Measurements from ENCODE around the gene TK2.
"Not testable (repeated sequence)": the region's sequence is repeated elsewhere in the genome, so short reads cannot be mapped to it uniquely, and the experiment has no call there.

Gene TK2

DNA sequence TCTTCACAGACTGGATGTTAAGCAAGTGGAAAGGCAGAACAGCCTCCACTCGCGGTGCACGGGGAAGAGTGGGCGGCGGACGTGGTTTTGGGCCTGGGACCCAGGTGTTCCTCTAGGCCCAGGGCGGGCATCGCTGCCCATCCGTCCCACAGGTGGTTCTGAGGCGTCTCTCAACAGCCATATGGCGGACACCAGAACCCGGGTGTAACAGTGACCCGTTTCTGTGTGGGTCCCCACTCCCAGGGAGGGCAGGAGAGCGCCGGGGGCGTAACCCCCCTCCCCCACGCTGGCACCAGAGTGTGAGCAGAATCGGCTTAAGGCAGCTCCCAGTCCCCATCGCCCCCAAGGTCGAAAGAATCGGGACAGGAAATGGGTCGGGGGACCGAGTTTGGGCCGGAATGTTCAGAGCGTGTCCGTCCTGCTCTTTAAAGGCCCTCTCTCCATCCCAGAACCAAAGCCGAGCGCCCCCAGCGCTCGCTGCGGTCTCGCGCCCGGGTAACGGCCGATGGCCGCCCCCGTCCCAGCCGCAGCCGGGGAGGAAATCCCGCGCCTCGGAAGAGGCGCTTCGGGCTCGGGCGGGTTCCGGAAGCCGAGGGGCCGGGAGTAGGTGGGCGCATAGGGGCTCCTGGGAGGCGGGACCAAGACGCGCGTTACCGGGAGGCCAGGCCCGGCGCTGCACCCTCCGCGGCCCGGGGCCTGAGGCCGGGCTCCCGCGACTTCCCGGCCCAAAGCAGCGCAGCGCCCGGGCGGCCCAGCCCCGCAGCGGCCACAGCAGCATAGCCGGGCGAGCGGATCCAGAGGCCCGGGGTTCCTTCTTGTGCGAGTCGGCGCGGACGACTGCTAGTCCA, at the start of gene TK2:
TSS of gene TK2 (minus strand) at position 839 of the 848 bp plus-strand sequence. CDS start at position 778, 61 bp downstream.
- DNase-seq: no peak

DNA sequence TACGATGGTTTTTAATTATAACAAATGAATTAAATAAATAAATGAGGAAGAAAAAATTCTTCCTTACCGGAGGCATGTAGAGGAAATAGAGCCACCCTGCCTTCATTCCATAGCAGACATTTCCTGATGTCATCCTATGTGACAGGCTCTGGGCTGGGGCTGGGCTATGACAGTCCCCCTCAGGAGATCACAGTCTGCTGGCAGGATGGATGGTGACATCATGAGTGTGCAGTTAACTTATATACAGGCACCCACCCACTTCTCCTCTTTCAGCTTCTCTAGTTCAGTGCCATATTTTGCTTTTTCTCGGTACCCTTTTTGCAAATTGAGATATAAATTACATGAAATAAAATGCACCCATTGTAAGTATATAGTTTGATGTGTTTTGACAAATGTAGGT, 48.2 kb upstream of the TK2 start:
- no peak for DNase-seq

DNA sequence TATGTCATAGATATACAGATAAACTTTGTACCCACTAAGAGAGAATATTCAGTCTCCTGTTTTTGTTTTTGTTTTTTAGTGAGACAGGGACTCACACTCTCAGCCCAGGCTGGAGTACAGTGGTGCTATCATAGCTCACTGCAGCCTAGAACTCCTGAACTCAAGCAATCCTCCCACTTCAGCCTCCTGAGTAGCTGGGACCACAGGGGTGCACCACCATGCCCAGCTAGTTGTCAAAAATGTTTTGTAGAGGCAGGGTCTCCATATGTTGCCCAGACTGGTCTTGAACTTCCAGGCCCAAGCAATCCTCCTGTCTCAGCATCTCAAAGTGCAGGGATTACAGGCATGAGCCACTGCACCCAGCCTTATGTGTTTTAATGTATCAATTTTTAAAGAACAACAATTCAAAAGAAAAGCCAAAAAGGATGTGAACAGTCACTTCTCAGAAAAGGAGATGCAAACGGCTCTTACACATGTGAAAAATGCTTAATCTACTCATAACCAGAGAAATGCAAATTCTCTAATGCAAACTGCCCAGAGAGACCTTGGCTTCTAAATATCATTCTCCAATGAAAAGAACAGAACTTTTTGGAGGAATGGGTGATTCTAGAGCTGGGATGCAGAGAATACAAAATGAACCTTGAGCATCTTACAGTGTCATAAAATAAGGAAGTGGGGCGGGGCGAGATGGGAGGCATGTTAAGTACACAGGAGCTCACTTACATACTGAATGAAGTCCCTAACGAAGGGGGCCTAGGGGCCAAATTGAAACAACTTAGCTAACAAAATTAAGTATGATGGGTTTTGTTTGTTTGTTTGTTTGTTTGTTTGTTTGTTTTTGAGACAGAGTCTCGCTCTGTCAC, 47.3 kb upstream of the TK2 start:
- no peak for DNase-seq

DNA sequence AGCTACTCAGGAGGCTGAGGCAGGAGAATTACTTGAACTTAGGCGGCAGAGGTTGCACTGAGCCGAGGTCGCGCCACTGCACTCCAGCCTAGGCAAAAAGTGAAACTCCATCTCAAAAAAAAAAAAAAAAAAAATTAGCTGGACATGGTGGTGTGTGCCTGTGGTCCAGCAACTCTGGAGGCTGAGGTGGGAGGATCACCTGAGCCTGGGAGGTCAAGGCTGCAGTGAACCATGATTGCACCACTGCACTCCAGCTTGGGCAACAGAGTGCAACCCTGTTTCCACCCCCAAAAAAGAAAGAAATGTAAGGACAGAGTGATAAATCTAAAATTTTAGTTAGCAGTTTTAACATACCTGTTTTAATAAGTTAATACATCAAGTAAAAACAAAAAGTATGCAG, 46.6 kb upstream of the TK2 start:
- DNase-seq: not testable (repeated sequence)

DNA sequence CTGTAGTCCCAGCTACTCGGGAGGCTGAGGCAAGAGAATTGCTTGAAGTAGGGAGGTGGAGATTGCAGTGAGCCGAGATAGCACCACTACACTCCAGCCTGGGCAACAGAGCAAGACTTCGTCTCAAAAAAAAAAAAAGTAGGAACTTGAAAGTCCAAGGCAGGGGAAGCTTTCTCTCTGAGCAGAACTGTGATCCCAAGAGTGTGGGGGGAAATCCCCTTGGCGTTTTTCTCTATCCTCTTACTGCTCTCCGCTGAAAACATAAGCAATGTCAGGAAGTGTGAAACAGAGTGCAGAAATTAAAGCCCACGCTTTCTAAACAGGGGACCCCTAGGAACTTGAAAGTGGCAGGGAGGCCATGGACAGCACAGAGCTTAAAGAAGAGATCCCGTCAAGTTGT, 44.8 kb upstream of the TK2 start:
- no peak for DNase-seq

DNA sequence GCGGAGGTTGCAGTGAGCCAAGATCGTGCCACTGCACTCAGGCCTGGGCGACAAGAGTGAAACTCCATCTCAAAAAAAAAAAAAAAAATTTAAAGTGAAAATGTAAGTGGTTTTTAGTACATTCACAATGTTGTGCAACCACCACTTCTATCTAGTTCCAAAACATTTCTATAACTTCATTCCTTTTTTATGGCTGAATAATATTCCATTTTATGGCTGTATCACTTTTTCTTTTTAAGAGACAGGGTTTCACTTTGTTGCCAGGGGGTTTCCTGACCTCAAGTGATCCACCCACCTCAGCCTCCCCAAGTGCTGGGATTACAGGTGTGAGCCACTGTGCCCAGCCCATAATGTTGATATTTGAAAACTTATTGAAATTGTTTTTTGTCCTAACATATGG, 42.9 kb upstream of the TK2 start:
- DNase-seq: no peak

DNA sequence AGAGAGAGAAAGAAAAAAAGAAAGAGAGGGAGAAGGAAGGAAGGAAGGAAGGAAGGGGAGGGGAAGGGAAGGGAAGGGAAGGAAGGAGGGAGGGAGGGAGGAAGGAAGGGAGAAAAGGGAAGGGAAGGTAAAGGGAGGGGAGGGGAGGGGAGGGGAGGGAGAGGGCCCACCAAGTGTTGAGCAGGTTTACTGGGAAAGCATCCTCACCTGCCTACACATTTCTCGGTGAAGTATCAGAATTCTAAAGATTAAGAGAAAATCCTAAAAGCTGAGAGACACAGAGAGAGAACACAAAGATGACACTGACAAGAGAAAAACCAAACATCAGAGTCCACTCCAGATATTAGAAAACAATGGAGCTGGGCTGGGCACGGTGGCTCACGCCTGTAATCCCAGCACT, 42.3 kb upstream of the TK2 start:
- no peak for DNase-seq

DNA sequence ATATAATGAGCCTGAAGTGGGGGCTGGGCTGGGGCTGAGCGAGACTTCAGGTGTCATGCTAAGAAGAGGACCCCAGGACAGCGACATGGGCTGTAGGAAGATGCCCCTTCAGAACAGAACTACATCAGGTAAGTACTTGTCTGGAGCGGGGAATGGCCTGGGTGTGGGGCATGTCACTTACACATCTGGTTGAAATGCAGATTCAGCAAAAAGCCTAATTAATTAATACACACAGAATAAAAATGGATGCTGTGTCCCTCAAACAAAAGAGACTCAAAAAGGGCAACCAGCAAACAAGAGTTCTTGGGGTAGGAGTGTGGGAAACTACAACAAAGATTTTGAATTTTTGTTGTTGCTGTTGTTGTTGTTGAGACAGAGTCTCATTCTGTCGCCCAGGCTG, 41.1 kb upstream of the TK2 start:
- no peak for DNase-seq

DNA sequence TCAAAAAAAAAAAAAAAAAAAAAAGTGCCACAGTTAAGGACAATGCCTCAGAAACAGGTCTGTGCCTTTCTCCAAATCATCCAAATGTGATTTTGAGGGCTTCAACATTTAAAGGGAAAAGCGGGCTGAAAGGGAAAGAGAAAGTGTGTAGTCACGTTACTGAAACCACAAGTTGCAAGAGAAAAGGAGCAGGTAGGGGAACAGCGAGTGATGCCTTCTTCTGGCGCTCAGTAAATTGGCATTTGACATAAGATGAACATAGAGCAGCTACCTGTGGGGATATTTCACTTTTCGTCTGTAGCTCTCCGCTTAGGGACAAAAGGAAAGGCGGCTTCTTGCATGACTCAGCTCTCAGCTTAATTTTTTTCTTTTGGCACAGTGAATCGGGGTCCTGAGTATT, 40.4 kb upstream of the TK2 start:
- DNase-seq: no peak

DNA sequence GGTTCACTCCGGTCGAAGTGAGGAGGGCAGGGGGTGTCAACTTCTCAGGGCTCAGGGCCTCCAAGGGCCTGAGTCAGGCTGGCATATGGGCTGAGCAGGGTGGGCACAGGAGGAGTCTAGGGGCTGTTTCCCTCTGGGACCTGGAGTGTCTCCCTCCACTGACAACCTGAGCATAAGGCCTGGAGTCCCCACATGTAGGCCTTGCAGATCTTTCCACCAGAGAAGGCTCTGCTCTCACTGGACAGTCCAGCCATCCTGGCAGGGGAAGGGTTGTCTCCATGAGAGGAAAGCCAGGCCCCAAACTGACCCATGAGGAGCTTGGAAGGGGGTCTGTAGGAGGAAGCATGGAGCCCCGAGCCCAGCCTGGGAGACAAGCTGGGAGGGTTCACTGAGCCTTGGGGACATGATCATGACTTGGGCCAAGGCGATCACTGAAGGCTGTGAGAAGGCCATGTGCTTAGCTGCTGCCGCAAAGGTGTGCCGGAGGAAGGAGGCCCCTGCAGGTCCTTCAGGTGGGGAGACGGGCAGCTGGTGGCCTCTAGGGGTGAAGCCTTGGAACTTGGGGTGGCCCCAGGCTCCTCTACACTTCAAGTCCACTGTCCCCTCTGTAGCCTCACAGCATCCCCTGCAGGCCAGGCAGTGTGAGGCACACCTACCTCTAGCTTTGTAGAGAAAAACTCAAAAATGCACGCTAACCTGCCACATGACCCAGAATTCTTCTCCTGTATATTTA, 39.2 kb upstream of the TK2 start:
- DNase-seq: no peak

DNA sequence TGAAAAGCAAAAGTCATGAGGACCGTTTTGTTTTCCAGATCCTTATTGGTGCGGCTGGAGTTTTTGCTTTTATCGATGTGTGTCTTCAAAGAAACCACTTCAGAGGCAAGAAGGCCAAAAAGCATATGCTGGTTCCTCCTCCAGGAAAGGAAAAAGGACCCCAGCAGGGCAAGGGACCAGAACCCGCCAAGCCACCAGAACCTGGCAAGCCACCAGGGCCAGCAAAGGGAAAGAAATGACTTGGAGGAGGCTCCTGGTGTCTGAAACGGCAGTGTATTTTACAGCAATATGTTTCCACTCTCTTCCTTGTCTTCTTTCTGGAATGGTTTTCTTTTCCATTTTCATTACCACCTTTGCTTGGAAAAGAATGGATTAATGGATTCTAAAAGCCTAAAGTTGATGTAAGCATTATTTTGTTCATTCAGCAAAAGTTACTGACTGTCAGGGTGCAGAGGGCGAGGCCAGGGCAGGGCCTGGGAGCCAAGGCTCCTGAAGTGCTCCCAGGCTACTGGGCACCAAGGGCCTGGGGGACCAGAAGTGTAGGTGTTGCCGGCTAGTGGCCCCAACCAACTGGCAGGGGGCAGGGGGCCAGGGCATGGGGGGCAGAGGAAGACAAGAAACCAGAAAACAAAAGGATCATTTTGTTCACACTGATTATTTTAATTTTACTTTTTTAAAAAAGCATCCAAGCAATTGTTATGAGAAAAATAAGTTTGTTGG, 38.1 kb upstream of the TK2 start:
- no peak for DNase-seq

DNA sequence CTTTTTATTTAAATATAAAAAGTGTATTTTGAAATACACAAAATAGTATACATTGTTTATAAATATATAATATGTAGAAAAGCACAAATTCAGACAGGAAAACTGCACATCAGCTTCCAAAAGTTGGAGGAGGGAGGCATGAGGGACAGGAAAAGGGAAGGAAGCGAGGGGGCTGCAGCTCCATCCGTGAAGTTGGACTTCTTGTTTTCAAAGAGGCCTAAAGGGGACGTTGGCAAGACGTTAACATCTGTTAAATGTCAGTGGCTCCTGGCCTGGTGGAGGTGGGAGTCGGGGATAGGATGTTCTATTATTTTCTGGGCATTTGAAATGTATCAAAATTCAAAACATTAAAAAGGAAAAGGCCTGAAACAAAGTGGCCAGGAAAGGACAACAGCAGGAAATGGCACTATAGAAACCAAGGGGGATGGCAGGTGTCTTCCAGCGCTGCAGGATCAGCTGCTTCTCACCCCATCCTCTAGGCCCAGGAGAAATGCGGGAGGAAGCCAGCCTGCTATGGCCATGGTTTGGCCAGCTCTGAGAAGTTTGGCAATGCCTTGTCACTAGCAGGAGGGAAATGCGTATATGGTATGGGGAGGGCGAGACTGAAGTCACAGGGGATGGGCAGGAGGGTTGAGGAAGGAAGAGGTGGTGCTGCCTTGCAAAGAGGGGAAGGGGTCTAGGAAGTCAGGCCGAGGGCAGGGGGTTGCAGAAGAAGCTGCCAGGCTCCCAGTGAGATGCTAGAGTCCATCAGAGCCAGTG, 35.7 kb upstream of the TK2 start:
- DNase-seq: no peak

DNA sequence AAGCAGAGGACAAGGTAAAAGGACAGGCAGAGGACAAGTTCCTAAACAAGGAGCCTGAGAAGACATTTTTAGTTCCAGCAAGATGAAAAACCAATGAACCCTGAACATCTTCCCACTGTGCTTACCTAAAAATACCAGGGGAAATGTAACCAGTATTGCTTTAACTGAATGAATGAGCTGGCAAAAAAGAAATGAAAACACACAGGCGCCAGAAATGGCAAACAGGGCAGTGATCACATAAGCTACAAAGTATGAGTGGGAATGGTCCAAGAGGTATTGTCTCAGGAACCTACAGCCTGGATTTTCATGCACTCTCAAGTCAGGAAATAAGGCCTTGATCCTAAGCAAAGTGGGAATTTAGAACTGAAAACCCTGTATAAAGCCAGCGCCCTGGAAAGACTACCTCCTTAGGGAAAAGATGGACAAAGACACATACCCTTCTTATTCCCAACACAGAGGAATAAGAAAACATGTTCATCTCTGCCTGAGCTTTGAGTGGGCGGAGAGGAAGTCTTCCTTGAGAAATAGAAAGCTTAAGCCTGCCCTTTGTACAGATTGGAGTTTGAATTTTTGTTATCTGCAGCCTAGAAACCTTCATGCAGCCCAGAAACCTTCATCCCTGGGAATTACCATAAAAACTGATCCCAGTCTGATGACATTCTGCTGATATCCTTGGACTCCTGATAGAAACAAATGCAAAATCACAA, 31.5 kb upstream of the TK2 start:
- DNase-seq: no peak

DNA sequence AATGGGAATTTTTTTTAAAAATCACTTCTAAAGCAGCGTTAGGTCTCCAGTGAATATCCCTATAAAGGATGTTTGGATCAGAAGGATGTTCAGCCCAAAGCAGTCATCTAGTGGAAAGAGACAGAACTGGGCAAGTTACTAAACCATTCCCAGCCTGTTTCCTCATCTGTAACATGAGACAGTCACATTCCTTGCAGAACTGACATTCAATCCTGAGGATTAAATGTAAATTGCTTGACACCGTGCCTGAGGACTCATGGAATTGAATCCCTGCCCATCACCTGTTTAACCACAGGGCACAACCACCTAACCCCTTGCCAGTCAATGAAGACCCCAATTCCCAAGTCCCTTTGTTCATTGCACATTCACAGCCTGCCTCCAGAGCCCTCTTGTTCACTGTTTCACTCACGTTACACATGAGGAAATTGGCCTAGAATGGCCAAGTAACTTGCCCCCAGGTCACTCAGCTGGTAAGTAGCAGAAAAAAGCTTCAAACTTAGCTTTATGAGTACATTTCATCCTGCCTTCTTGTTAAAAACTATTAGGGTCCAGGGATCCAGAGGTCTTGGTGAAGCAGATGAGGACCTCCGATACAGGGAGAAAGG, 30.8 kb upstream of the TK2 start:
- no peak for DNase-seq

DNA sequence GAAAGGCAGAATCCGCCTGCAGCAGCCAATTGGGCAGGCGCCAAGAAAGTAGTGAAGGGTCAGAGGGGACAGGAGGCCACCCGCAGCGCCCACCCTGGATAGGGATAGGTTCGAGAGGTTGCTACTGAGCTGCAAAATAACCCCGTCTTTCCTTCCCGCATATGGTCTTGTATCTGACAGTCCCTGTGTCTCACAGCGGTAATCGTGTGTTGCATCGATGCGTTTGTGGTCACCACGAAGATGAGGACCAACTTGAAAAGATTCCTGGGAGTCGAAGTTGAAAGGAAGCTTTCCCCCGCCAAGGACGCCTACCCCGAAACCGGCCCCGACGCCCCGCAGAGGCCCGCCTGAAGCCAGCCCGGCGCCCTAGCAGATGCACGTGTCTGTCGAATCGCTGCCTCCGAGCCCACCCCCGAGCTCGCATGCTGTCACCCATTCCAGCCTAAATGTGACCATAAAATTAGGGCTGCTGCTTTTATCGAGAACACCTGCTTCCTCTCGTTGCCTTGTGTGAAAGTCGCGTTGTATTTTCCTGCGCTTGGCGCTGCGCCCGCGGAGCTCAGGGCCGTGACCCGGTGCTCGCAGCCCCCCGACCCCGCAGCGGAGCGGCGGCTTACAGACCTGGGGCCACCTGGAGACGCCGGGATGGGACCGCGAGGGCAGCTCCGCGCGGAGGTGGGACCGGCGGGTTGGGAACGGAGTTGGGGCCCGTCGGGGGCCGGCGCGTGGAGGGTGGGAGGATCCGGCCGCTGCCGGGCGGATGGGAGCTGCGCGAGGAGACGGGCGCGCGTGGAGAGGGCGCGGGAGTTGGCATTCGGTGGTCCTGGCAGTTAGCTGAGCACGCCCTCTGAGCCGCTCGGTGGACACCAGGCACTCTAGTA, 29.0 kb upstream of the TK2 start, which contains the start of gene CMTM2:
TSS of gene CMTM2 (plus strand) at position 813 of the 881 bp plus-strand sequence. CDS start 145 bp downstream, outside the sequence.
- DNase-seq: no peak

DNA sequence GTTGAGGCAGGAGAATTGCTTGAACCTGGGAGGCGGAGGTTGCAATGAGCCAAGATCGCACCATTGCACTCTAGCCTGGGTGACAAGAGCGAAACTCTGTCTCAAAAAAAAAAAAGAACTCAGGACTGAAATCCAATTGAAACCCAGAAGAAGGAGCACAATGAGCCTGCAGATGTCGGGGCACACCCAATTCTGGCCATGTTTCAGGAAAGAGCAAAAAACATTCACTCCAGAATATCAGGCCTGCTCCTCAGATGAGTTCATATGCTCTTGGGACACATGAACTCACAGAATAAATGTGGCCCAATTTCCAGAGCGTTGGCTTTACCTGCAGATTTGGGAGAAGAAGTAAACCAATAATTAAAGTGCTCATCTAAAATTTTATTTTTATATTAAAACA, 26.4 kb upstream of the TK2 start:
- DNase-seq: no peak

DNA sequence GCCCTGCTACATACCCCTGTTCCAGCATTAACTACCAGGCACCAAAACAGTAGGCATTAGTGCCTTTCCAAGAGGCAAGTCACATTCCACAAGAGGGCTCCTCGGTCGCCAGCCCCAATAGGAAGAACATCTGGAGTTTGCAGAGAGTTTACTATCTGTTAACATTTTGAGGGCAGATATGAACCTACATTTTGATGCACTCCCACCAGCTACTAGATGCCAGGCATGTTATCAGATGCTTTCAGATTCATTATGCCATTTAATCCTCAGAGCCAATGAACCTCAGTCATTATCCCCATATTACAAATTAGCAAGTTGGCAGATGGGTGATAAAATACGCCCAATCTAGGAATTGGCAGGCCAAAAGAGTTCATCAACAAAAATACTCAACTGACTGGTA, 25.1 kb upstream of the TK2 start:
- DNase-seq: no peak

DNA sequence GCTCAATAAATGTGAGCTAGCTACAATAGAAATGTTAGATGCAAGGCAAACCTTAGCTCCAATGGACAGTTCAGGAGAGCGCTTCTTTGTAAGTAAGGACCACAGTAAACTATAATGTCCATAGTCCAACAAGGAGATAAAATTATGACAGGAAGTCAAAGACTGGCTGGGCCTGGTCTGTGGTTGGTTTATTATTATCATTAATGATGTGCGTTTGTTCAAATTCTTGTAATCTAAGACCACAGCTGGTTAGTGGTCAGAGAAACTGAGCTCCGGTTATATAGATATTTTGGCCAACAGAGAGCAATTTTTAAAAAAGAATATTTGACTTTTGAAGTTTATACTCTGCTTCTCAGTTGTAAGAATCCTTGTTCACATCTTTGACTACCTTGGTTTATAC, 24.6 kb upstream of the TK2 start:
- no peak for DNase-seq

DNA sequence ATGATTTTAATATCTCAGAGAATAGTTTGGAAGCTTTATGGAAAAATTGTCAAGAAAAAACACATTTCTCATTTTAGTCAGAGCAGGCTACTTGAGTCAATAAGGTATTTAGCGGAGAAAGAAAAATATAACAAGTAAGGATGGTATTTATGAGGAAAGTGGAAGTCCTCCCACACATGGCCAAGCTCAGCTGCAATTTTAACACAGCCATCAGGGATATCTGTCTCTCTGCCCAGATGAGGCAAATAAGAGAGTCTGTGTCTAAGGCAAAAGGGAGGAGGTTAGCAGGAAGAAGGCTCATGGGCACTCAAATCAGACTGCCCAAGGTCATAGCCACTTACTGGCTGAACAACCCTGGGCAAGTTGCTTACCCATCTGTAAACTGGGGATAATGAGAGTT, 24.2 kb upstream of the TK2 start:
- no peak for DNase-seq

DNA sequence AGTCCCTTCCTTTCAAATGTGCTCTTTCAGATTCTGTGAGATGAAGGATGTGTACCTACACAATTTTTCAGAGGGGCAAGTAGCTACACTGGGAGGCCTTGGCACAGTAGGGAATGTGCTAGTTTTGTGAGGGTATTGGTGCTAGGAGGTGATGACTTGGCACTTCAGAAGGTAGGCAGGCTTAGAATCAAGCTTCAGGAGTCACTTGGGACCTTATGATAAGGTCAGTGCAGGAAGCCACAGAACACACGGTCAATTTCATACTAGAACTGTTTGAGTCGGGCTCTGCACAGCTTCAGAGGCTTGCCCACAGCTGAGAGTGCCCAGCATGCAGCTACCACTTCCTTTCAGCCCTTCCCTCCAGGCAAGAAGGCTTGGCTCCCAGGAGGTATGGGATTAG, 22.4 kb upstream of the TK2 start:
- DNase-seq: no peak

Data from NCI-H774 (cell line).